Calu3 (cell line): ENCODE results near the gene SLC22A24. TPM values are rescaled to one million over a fixed set of nuclear protein-coding genes. Genes with fewer than 3 reads are reported as not detected.

ENCODE experiments used
- BruUV-seq: library from RNA; stranded (reverse); fragments of 400-500 nt; replicated peaks from 2 replicates; lab custom pipeline; 2021; lab: Mats Ljungman, UMichigan
- CTCF ChIA-PET: fragments of 300-600 bp; sonication (Branson Sonifier 250); formaldehyde crosslinking; loops from one replicate; lab custom pipeline; 2022; ENCODE audit warnings: antibody characterized with exemption; lab: Charles Lee
- DNase-seq: peaks from one replicate; pipeline ENCODE4 v3.0.0; 2022
- H3K27ac Mint-ChIP-seq: one replicate; pipeline ENCODE4 v1.8.0; 2022; ENCODE audit warnings: mixed read lengths; ENCODE audit not compliant: unreplicated experiment
- H3K27me3 Mint-ChIP-seq: one replicate; pipeline ENCODE4 v1.8.0; 2022; ENCODE audit warnings: mixed read lengths; ENCODE audit not compliant: unreplicated experiment
- H3K36me3 Mint-ChIP-seq: one replicate; pipeline ENCODE4 v1.8.0; 2022; ENCODE audit warnings: mild to moderate bottlenecking, moderate library complexity, mixed read lengths; ENCODE audit not compliant: insufficient read depth, unreplicated experiment
- H3K4me1 Mint-ChIP-seq: one replicate; pipeline ENCODE4 v1.8.0; 2022; ENCODE audit warnings: mild to moderate bottlenecking, low read depth, mixed read lengths; ENCODE audit not compliant: unreplicated experiment
- H3K4me3 Mint-ChIP-seq: one replicate; pipeline ENCODE4 v1.8.0; 2022; ENCODE audit warnings: mild to moderate bottlenecking, low read depth, moderate library complexity, mixed read lengths; ENCODE audit not compliant: unreplicated experiment
- H3K9me3 Mint-ChIP-seq: one replicate; pipeline ENCODE4 v1.8.0; 2022; ENCODE audit warnings: low read depth, mixed read lengths; ENCODE audit not compliant: unreplicated experiment
- intact Hi-C: fragments of 100-400 bp; cut with micrococcal nuclease; formaldehyde crosslinking; loops from one replicate; pipeline ENCODE4 v1.10.0; 2022; ENCODE audit not compliant: unreplicated experiment
- total RNA-seq: library from RNA; stranded (reverse); gene quantifications from 2 replicates; pipeline ENCODE4 v1.2.3, GENCODE V29; 2022
- TF ChIP-seq, protein P1 (sequence below): fragments of 200-600 bp; IDR thresholded peaks from one replicate; pipeline ENCODE4 v1.8.0; 2022; ENCODE audit warnings: antibody characterized with exemption; ENCODE audit not compliant: unreplicated experiment

Gene SLC22A24
- total RNA-seq, 1 experiment from 2014 or later, result not detected

DNA sequence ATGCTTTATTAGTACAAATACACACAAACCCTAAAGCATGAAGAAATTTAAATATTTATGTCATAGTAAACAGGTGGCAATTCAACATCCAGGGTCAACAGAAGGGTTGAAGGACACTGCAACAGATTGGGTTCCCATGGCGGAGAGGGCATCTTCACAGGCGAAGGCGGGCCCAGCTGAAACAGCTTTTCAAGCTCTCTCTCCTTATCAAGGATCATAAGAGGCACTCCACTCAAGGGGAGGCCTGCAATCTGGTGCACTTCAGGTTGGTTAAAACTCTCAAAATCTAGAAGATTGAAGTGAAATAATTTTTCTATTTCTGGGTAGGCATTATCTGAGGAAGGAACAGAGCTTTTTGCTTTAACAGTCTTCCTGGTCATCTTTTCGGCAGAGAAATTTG lies 111.6 kb downstream of the SLC22A24 start:
- Mint-ChIP-seq H3K27me3 (peaks cover 85% of the 10 kb centered on the region), H3K36me3 (no peaks in the 10 kb centered on the region), H3K9me3 (no peaks in the 10 kb centered on the region), H3K4me3 (no peak overlapping the region), H3K27ac (no peak overlapping the region), H3K4me1 (peaks cover 8% of the 10 kb centered on the region)
- no peak for DNase-seq
- no TSS peak for BruUV-seq
- TF ChIP-seq, protein P1, sequence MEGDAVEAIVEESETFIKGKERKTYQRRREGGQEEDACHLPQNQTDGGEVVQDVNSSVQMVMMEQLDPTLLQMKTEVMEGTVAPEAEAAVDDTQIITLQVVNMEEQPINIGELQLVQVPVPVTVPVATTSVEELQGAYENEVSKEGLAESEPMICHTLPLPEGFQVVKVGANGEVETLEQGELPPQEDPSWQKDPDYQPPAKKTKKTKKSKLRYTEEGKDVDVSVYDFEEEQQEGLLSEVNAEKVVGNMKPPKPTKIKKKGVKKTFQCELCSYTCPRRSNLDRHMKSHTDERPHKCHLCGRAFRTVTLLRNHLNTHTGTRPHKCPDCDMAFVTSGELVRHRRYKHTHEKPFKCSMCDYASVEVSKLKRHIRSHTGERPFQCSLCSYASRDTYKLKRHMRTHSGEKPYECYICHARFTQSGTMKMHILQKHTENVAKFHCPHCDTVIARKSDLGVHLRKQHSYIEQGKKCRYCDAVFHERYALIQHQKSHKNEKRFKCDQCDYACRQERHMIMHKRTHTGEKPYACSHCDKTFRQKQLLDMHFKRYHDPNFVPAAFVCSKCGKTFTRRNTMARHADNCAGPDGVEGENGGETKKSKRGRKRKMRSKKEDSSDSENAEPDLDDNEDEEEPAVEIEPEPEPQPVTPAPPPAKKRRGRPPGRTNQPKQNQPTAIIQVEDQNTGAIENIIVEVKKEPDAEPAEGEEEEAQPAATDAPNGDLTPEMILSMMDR, result no peak
- intact Hi-C loops, result loop anchor here (10.0 kb wide), 1 partner anchor 602 kb away; no protein-coding TSS in a partner anchor
- CTCF ChIA-PET, result no interaction called here

Other genes with a start within 250 kb of the SLC22A24 start
- not detected in 2 replicates for gene CHRM1, start 222.9 kb downstream of the SLC22A24 start, total RNA-seq
- not detected in 2 replicates for gene SLC22A6, start 159.3 kb downstream of the SLC22A24 start, total RNA-seq
- not detected in 2 replicates for gene SLC22A8, start 128.4 kb downstream of the SLC22A24 start, total RNA-seq
- gene SLC22A25, start 99.4 kb upstream of the SLC22A24 start, total RNA-seq, result not detected in 2 replicates
- not detected in 2 replicates for gene SLC22A9, start 225.6 kb upstream of the SLC22A24 start, total RNA-seq